Adrenal gland (tissue), 5 donors: ENCODE results near the gene CNNM2.

Experiments used
- POLR2A ChIP-seq, 2 donors: fragments of 450-650 bp; IDR thresholded peaks; one replicate each; pipeline ENCODE4 v1.6.1; 2017; ENCODE audit warnings: antibody characterized with exemption in 2 of 2, mild to moderate bottlenecking in 2 of 2, moderate library complexity in 1 of 2
- TF ChIP-seq, protein P1 (sequence below), 6 experiments: fragments of 450-650 bp in 4 of 6; fragments of 200-600 bp in 2 of 6; sonication (generic) in 1 of 6; IDR thresholded peaks; 1 replicate in 5 of 6; 2 replicates in 1 of 6; pipeline versions ENCODE4 v1.5.1 to v1.8.0; 2016 to 2021; ENCODE audit warnings: antibody characterized with exemption in 6 of 6, mild to moderate bottlenecking in 2 of 6, moderate library complexity in 1 of 6
- donor health status: DM: no; HTN: no; CAD: no.

GRCh38 chr10:103042129-103042528, 124.0 kb downstream of the CNNM2 start:
- TF ChIP-seq, protein P1, sequence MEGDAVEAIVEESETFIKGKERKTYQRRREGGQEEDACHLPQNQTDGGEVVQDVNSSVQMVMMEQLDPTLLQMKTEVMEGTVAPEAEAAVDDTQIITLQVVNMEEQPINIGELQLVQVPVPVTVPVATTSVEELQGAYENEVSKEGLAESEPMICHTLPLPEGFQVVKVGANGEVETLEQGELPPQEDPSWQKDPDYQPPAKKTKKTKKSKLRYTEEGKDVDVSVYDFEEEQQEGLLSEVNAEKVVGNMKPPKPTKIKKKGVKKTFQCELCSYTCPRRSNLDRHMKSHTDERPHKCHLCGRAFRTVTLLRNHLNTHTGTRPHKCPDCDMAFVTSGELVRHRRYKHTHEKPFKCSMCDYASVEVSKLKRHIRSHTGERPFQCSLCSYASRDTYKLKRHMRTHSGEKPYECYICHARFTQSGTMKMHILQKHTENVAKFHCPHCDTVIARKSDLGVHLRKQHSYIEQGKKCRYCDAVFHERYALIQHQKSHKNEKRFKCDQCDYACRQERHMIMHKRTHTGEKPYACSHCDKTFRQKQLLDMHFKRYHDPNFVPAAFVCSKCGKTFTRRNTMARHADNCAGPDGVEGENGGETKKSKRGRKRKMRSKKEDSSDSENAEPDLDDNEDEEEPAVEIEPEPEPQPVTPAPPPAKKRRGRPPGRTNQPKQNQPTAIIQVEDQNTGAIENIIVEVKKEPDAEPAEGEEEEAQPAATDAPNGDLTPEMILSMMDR (IDR thresholded peaks at IDR 0.05): no peak
- no peak for TF ChIP-seq POLR2A (IDR thresholded peaks at IDR 0.05)
